ENCODE measurements around the gene PPT2.
A peak's percentile ranks its signal among the peaks of the same experiment; 100 is the strongest.
"Not testable (repeated sequence)": the region's sequence is repeated elsewhere in the genome, so short reads cannot be mapped to it uniquely, and the experiment has no call there.

PPT2 gene

DNA sequence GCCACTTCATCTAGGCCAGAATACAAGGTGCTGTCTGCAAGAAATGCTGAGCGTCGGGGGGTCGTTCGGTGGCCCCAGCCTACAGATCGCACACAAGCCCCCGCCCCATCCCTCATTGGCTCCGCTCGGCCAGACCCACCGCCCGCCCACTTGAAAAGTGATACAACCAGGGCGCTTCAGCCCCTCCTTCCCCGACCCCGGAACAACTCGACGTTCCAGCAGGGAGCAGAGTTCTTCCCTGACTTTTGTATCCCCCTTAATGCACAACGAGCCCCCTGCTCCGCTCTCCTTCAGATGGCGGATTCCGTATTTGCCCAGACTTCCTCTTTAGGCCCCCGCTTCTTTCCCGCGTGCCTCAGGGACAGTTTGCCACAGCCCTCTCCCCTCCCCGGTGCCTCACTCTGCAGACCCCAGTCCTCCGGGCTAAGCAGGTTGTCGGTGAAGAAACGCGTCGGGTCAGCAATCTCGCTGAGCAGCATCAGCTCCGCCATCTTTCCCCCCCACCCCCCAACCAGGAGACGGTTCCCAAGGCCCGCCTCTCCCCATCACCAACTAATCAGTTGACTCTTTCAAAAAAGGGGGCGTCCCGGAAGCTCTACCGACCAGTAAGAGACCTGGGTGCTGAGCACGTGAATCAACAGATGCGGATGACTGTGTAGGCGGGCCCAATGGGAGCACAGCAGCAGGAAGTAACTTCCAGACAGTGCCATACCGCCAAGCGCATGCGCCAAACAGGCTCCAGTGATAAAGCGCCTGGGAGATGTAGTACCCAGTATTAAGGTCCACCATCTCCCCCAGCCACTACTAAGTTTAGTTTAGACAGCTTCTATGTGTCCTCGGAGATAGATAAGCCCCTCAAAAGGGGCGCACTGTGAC lies 26.0 kb upstream of the PPT2 start, which contains the start of gene ATF6B:
TSS of gene ATF6B (minus strand) at position 530 of the 876 bp plus-strand sequence. CDS start at position 491, 39 bp downstream.
- peak; percentile 82 to 90 for DNase-seq (ENCODE audit: low read depth in 2 of 2)

DNA sequence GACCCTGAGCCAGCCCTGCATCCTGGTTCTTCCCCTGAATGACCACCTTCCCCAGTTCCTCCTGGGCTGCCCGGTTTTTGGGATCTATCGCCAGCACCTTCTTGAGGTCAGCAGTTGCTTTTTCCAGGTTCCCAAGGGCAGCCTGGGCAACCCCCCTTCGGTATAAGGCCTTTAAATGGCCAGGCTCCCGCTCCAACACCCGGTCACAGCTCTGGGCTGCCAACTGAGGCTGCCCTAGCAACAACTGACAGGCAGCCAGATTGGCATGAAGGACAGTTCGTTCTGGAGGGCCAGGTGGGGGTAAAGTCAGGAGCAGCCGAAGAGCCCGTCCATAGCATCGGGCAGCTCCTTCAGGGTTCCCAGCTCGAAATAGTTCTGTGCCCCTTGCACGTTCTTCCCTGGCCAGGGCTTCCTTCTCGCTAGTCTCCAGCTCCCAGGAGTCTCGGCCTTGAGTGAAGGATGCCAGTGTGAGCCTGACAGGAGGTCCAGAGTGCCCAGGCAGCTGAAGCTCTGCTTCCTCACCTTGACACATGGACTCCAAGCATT lies 25.1 kb upstream of the PPT2 start:
- no peak for DNase-seq (ENCODE audit: low read depth in 2 of 2)

DNA sequence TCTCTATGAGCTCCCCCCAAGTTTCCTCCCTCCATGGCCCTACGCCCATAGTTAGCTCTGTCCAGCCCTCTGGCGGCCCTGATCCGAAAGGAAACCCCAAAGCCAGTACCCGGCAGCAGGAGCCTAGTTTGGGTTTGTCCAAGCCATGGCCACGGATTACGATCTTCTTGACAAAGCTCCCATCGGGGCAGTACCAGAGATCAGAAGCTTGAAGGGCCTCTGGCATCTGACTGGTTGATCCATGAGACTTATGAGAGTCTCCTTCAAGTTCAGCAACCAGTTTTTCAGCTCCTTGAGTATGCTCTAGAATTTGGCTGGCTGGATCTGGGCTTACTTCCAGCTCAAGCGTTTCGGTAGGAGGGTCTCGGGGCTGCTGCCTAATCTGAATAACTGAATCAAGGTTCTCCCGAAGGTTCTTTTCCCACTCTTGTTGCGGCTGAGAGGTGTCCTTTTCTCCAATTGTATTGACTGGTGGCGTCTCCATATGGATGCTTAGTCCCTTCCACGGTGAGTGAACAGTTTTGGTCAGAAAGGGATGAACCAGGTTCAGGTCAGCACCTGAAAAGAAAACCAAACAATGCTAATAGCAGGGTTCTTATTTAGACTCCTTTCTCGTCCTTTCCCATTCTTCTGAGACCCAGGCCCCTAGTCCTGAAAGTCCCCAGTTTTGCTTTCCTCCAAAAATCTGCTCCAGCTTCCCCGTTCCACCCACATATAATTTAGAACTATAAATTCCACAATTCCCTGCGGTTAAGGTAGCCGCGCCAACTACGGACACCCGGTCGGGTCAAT lies 24.4 kb upstream of the PPT2 start:
- DNase-seq (ENCODE audit: low read depth in 2 of 2) = no peak

DNA sequence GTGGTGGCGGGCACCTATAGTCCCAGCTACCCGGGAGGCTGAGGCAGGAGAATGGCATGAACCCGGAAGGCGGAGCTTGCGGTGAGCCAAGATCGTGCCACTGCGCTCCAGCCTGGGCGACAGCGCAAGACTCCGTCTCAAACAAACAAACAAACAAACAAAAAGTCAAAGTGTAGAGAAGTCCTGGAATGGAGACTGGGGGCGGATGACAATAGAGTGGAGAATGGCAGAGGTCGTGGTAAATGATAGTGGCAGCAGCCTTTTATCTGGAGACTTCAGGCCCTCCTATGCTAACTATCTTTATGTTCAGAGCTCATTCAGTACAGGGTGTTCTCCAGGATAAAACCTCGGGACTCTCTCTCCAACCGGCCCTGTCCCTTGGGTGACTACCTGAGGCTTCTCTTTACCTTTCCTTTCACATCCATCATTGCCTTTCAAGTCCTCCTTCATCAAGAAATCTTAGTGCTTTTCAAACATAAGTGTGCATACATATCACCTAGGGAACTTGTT lies 22.4 kb upstream of the PPT2 start:
- no peak for DNase-seq (ENCODE audit: low read depth in 2 of 2)

DNA sequence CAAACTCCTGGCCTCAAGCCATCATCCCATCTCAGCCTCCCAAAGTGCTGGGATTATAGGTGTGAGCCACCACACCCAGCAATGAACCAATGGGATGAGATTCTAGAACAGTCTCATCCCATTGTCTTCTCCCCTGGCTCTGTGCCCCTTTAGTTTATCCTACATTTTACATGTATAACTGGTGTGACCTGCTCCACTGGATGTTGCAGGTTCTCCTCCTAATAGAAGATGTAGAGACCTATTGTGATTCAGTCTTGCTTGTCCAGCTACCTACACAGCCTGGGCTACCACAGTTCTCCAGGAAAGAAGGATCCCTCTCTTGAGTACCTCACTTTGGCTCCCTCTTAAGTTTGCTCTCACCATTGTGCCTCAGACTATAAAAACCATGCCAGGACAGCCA lies 21.8 kb upstream of the PPT2 start:
- no peak for DNase-seq (ENCODE audit: low read depth in 2 of 2)

GRCh38 chr6:32133786-32134185 lies 20.2 kb upstream of the PPT2 start:
- no peak for DNase-seq (ENCODE audit: low read depth in 2 of 2)

DNA sequence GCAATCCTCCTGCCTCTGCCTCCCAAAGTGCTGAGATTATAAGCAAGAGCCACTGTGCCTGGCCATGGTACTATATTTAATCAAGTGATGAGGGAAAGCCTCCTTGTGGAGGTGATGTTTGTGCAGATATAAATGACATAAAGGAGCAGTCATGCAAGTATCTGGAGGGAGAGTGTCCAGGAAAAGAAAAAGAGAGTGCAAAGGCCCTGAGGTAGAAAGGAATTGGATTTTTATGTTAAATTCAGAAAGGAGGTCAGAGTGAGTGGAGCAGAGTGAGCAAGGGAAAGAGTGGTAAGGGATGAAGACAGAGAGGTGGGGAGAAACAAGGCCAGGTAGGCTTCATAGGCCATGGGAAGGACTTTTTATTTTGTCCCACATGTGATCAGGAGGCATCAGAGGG lies 16.5 kb upstream of the PPT2 start:
- no peak for DNase-seq (ENCODE audit: low read depth in 2 of 2)

DNA sequence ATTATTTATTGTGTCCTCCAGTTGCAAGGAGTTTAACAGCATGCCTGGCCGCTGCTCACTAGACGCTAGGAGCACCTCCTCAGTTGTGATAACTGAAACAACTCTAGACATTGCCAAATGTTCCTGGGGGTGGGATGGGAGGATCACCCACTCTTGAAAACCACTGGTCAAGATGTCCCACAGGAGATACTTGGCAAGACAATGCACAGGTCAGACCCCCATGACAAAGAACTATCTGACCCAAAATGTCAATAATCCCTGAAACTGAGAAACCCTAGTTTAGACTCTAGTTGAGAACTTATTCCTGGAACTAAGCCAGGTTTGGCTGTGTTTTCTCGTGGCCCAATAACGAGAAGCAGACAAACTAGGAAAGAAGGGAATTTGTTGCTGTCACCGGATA lies 14.4 kb upstream of the PPT2 start:
- no peak for DNase-seq (ENCODE audit: low read depth in 2 of 2)

DNA sequence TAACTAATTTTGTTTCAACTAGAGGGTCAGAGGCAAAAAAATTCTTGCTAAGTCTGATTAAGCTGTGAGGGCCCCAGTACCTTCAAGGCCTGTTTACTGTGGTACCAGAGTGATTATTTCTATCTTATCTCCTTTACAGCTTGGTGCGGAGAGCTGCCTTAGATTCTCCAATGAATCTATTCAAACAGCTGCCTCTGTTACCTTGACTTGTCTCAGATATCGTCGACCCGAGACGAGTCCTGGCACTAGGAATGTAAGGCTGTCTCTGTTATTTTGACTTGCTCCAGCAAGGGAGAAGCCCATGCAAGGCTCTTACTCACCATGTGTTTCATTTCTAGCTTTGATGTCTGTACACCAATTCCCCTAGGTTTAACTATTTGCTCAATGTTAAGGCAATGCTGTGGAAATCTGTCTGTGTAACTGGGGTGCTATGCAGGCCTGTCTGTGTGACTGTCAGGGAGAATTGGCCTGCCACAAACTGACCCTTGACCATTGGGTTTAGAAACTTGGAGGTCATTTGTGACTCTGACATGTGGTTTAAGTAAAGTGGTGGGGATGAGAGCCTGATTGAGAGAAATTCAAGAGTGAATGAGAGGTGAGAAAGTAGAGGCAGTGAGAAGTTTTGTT lies 13.4 kb upstream of the PPT2 start:
- no peak for DNase-seq (ENCODE audit: low read depth in 2 of 2)

GRCh38 chr6:32144238-32144637 lies 9.7 kb upstream of the PPT2 start:
- not testable (repeated sequence) for DNase-seq (ENCODE audit: low read depth in 2 of 2)

DNA sequence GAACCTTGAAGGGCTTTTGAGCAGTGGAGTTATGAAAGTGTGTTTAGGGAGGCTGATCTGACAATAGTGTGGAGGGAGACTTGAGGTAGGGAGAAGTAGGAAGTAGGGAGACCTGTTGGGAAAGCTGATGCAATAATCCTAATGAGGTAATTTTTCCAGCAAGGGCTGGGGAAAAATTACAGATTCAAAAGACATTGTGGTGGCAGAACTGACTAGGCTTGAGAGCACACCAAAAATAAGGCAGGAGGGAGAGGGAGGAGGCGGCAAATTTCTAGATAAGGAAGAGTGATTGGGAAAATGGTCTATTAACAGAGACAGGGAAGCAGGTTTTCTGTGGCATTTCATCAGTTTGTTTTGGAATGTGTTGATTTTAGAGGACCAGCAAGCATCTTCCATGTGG lies 7.7 kb upstream of the PPT2 start:
- DNase-seq (ENCODE audit: low read depth in 2 of 2) = no peak

- no peak for DNase-seq (ENCODE audit: low read depth in 2 of 2)
Measured at GRCh38 chr6:32146687-32147086, 7.3 kb upstream of the PPT2 start.

- DNase-seq (ENCODE audit: low read depth in 2 of 2) = no peak
Measured at GRCh38 chr6:32147401-32148132, 6.4 kb upstream of the PPT2 start.

DNA sequence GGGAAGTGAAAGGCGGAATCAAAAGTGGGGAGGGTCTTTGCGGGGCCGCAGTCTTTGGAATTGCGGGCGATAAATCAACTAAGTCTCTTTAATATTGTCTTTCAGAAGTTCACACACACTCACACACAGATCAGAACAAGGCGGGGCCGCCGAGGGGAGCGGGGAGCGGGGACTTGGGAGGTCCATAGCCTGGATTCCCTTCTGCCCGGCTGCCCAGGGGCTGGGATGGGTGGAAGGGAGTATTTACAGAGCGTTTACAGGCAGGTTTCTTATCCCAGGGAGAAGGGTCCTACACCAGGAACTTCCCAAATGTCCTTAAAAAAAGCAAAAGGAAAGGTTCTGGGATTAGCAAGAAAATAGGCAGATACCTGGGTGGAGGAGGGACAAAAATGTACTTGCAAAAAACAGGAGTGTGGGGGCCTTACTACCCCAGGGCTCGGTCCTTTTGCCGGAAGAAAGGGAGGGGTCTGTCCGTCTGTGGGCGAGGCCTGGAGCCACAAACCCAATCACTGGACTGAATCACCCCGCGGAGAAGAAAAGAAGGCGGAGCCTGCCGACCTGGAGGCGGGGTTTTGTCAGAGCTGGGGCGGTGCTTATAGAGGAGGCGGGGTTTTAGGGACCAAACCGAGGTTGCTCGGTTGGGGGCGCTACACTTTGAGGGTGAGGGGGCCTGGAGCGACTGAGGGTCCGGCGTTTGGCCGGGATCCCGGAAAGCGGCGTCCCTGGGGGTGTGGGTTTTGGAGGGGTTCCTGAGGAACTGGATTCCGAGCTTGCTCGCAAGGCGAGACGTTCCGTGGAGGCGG lies 5.5 kb upstream of the PPT2 start:
- peak; percentile 38 to 53 for DNase-seq (ENCODE audit: low read depth in 2 of 2)

DNA sequence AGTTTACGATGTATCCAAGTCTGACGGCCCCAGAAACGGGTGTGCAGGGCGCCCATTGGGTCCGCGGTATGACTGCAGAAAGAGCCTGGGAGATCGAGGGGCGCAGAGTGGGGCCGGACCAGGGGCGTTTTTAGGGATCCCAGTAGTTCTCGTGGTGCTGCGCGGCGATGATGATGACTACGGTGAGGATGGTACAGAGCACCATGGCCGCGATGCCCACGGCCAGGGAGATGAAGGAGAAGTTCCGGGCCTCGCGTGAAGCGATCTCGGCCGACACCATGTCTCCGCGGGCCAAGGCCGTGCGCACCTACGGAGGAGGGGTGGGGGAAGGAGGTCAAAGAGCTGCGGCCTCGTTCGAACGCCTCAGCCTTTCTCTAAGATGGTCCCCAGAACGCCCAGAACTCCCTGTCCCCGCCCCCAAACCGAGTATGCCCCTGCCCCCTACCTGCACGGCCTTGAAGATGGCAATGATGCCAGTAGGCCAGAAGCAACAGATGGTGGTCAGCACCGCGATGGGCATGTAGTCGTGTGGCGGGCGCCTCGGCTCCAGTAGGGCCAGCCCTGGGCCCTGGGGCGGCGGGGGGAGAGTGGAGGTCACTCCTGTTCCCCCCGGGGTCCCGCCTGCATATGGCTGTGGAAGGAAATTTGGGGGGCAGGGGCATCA lies 4.7 kb upstream of the PPT2 start:
- DNase-seq (ENCODE audit: low read depth in 2 of 2) = no peak

GRCh38 chr6:32149932-32150870 lies 3.7 kb upstream of the PPT2 start:
- DNase-seq (ENCODE audit: low read depth in 2 of 2) = no peak

DNA sequence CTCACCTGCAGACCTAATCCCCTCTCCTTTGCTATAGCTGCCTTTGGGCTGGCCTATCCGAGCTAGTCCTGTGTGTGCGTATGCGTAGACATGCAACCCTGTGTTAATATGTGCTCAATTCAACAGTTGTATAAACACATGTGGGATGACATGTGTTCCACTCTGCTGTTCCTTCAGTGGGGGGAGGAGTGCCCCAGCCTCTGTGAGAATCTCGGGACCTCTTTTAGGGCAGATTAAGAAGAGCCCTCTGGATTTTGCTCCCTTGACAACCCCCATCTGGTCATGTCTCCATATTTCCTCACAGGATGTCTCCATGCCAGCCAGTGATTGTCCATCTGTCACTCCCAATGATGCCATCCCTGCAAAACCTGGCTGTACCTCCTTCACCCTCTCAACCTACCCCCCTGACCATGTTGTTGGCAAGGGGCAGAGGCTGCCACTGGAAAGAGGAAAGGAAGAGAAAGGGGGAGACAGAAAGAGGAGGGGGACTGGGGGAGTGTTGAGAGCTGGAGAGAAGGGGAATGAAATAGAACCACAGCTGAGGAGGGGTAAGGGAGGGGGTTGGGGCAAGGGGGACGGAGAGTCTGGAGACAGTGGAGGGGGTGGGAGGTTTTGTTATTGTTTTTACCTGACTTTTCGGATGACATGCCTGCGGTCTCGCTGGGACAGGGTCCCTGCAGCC lies 2.6 kb upstream of the PPT2 start:
- no peak for DNase-seq (ENCODE audit: low read depth in 2 of 2)
